Stimulated activated naive CD4-positive, alpha-beta T cell (primary cell): ENCODE data around the gene ZNF22.
A peak's percentile ranks its signal among the peaks of the same experiment; 100 is the strongest.

Experiments
- DNase-seq, 6 experiments: peaks; one replicate each; lab custom pipeline; 2025; lab: John Stamatoyannopoulos, UW

Gene ZNF22

DNA sequence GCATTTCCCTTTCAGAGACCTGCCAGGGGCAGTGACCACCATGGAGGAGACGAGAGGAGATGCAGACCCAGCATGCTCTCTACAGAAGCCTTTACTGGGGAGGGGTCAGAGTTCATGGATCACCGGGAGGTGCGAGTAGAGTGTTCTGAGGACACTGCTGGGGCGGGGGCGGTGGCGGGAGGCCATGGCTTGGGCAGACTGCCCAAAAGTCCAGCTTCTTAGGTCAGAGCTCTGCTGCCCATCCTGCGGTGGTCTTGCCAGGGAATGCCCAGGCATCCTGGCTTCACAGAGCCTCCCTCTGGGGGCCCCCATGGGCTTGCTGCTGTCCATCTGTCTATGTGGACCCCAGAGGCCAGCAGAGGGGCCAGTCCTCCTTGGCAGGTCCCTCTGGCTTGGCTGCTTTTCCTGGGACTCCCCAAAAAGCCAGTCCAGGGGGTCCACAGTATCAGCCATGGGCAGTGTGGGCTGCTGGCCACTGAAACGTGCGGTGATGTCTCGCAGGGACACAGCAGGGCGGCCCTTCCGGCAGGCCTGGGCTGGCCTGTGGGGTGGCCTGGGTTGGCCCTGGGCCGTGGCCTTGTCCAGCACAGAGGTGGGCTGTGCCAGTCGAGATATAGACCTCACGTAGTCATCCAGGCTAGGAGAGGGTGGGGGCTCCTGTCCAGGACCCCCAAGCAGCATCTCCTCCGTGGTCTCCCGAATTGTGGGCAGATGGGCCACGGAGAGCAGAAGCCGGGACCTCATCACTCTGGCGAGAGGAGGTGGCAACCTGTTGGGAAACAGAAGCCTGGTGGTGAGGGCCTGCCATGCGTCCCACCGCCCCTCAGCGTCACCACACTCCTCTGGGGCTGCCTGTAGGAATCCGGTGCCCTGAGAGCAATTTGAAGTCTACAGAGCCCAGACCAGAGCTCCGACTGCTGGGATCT is 23.2 kb upstream of the ZNF22 start:
- DNase-seq: no peak

DNA sequence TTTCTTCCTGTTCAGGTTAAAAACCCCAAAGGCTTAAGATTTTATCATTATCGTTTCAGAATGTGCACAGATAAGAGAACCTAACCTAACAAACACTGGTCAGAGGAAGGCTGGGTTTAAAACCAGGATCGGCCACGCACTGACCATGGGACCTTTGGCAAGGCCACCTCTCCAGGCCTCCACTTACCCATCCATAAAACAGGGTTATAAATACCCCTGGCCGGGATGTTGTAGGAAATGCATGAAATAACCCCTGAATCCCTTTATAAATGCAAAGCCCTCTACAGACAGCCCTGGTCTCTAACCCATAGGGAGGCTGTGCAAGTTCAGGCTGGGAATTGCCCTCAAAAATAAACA is 22.5 kb upstream of the ZNF22 start:
- DNase-seq: no peak

DNA sequence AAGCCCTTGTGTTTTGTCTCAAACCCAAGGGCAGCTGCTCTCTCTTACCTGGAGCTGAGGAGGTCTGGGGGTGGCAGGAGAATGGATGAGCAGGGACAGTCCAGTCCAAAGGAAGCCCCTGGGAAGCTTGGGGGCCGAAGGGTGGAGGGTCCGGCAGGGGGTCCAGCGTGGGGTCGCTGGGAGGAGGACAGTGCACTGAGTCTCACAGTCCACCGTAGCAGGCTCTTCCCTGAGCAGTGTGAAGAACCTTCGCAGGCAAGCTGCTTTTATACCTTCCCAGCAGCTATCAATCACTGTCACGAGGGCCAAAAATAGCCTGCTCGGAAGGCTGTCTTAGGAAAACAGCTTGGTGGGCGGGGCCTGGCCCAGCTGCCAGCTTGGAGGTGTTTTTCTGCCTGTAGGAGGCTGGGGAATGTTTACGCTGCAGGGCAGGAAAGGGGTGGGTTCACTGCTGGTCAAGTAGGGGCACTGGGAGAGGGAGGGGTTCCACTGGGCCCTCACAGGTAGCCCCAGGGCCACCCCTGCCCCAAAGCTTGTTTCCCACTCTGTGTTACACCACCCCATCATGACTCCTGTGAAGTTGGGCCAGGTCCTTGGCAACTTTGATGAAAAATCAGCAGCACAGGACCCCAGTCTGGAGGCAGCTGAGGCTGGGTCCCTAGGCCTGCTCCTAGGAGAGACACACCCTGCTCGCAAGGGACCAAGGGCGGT is 22.0 kb upstream of the ZNF22 start, which contains the start of gene DEPP1:
TSS of gene DEPP1 (minus strand) at position 240 of the 711 bp plus-strand sequence. CDS start 779 bp downstream, outside the sequence.
- peak in 4 of 6 experiments; percentile 9 to 36 (median 15) for DNase-seq

DNA sequence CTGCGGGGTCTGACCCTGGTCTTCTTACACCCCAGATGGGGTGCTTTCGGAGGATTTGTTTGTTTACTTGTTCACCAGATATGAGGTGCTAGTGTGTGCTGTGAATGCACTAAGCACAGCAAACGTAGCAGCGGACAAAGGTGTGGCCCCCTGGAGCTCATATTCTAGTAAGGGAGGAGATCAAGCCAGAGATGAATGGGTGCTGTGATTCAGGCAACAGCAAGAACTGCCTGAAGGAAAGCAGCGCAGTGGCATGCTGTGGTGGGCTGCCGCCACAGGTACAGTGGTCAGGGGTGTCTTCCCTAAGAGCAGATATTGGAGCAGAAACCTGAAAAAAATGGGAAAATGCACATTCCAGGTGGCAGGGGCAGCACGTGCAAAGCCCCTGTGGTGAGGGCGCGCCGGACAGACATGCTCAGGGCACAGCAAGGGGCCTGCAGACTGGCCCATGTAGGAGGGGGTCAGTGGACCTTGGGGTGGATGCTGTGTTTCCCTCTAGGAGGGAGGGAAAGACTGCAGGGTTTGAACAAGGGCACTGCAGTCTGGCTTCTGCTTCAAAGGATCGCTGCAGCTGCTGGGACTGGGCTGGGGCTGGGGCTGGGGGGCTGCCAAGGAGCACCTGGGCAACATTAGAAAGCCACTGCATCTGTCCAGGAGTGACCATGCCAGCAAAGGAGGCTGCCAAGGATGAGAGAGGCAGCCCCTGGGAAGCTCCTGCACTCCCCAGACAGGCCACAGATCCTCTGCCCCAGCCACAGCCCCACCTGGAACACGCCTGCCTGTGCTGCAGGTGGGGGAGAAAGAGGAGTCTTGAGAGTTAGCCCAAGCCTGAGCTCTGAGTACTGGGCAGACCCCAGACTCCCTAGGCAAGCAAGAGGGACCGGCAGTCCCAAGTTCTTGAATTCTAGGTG is 21.2 kb upstream of the ZNF22 start:
- no peak for DNase-seq

DNA sequence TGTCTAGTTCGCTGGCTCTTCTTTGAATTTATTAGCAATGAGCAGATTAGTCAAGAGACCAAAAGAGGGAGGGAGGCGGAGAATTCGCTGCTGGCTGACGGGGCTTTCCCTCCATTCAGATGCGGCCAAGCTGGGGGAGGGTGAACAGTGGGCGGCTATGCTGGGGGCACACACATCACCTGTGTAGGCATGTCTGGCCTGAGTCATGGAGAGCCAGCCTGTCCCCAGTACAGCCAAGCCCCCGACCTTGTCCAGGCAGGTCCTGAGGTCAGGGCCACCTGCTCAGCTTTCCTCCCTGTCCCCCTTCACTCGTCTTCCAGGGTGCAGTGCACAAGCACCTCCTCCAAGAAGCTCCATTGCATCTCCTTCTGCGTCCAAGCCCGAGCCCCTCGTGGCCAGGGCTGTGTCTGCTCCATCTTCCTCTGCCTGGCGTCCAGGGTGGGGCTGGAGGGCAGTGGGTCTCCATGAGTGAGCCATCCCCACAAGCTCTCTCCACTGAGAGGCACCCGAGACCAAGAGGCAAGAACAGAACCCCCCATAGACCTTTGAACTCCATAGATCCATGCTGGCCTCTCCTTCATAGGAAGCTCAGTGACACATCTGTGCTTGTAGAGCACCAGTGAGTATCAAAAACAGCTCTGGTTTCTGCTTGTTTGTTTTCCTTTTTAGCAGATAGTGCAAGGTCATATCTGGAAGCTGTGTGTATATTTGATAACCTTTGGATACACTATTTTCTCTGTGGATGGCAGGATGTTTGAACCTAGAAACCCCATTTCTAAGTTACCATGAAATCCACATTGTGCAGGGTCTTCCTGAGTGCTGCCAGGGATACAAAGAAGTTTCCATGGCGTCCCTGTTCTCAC is 20.2 kb upstream of the ZNF22 start:
- no peak for DNase-seq

DNA sequence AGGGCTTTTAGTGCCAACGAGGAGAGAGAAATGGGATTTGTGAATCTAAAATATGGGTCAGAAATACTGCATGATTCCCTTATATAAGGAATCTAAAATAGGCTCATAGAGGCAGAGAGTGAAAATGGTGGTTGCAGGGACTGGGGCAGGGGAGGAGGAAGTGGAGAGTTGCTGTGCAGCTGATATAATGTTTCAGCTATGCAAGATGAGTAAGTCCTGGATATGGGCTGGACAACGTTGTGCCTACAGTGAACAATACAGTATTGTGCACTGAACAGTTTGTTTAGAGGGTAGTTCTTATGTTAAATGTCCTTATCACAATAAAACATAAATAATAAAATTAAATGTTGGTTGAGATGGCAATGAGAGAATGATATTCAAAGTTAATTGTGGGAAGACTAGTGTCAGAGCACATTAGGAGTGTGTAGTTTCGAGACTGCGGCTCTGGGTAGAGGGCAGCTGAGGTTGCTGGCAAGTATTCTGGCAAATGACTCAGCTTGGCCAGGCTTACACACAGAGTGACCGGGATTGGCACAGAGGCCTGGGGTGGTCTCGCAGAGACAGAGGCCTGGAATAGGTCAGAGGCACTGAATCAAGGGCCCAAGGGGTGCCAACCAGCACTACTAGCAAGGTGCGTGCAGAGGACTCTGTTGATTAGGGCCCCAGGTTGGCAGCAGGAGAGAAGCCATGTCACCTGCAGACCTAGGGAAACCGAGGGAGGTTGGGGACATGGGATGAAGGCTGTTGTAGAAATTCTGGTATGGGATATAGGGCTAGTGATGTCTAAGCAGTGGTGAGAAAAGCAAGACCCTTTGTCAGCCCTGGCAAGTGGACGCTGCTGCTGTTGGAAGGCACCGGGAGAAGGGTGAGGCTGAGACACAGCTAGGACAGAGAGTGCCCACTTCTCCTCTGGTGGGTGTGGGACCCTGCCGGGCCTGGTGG is 19.3 kb upstream of the ZNF22 start:
- DNase-seq: no peak

DNA sequence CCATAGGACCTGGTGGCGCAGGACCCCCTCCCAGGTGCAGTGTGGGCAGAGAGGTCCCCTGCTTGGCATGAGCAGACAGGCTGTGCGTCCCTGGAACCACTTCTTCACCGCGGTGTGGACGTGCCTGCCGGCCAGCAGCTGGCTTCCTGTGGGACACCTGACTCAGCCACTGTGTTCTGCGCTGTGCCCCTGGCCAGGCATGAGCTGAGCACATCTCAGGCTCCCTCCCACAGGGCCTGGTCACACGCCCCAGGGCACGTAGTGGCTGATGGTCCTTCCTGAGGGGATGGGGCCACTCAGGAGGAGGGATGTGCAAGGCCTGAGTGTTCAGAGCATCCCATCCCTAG is 18.6 kb upstream of the ZNF22 start:
- no peak for DNase-seq

DNA sequence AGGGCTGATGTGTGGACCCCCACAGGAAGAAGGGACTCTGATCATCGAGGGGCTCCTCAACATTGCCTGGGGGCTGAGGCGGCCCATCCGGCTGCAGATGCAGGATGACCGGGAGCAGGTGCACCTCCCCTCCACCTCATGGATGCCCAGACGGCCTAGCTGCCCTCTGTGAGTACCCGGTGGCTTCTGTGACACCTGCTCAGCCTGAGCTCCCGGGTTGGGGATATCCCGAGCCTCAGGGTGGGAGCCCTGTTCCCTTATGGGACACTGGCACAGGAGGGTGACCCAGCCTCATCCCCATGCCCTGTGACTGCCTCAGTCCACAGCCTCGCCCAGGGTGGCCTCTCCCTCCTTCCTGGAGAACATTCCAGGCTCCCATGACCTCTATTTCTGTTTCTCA is 18.2 kb upstream of the ZNF22 start:
- DNase-seq: no peak

DNA sequence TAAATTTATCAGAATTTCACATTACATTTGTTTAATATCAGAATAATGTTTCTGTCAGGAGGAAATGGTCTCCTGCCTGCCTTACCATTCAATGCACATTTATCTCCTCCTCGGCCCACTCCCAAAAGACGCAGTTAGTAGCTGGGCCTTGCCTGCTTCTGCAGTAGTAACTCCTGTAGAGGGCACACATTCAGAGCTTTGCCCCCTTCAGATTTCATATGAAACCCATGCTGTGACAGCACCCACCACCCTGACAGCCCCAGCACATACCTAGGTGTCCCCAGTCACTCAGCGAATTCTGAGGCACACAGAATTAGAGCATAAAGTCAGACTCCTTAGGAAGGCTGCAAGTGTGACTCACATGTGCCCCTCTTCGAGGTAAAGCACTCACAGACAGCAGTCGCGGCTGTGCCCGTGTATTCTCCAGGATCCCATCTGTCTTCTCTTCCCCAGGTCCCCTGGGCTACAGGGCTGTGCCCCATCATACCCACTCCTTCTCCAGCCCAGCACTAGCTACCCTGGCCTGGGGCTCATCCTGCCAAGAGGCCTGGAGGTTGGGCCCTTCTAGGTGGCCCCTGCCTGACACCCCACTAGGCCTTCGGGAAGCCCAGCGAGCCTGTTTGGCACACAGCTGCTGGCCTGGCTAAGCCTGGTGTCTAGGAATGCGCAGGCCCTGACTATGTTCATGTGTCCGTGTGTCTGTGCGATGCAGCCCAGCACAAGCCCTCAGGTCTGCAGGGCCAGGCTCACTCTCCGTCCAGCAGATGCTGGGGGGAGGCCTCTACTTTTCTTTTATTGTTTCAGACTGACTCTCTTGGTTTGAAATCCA is 17.4 kb upstream of the ZNF22 start:
- DNase-seq: no peak

DNA sequence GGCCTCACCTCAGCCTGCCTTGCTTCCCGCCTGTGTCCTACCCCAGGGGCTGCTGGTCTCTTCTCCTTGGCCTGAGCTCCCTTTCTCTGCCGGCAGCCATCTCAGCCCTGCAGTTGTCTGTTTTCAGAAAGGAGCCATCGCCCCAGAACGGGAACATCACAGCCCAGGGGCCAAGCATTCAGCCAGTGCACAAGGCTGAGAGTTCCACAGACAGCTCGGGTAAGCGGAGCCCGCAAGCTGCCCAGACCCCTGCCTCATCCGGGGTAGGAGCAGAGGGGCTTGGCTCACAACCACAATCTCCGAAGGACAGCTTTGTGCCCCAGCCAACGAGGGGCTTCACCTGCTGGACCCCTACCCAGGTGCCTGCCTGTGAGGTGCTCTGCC is 16.8 kb upstream of the ZNF22 start:
- DNase-seq: no peak

DNA sequence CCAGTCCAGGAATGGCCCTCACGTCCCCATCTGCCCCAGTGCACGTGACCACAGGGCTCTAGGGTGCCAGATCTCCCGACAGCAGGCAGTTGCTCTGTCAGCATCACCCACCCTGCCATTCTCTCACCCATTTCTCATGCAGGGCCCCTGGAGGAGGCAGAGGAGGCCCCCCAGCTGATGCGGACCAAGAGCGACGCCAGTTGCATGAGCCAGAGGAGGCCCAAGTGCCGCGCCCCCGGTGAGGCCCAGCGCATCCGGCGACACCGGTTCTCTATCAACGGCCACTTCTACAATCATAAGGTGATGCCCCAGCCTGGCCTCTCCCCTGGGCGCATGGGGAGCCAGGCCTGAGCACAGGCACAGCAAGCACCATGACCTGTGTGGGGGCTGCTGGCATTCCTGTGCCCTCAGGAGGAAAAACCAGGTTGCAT is 16.0 kb upstream of the ZNF22 start:
- no peak for DNase-seq

DNA sequence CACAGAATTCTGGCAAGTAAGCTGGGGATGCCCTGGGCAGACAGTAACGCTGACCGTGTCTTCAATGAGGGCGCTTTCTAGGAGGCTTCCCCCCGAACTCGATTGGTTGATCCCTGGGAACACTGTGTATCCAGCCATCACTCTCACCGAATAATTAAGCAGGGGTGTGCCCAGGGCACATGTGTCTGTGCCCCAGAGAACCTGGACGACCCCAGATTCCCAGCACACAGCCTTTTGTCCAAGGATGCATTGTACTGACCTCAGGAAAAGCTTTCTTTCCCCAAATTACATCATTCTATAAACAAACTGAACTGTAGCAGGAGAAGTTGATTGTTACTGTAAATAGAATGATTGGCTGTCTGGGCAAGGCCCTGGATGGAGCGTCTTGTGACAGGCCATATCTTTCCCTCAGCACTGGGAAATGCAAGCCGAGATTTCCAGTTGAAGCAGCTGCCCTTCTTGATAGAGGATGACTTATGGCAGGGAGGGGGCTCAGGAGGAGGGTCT is 15.5 kb upstream of the ZNF22 start:
- DNase-seq: no peak

DNA sequence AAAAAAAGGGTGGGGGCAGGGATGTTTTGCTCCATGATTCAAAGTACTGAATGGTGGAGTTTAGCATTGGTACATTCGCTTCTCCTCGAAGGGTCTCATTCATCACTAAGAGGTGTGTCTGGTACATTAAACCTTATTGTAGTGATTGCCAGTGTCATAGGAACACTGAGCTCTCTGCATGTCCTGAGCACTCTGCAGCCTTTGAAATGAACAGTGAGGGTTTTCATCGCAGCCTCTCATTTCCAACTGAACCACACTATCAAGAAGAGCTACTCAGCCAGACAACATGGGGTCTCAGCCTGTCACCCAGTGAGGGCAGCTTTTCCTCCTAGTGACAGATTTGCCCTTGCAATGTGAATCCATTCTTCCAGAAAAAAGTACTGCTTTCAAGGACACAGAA is 14.5 kb upstream of the ZNF22 start:
- DNase-seq: no peak

DNA sequence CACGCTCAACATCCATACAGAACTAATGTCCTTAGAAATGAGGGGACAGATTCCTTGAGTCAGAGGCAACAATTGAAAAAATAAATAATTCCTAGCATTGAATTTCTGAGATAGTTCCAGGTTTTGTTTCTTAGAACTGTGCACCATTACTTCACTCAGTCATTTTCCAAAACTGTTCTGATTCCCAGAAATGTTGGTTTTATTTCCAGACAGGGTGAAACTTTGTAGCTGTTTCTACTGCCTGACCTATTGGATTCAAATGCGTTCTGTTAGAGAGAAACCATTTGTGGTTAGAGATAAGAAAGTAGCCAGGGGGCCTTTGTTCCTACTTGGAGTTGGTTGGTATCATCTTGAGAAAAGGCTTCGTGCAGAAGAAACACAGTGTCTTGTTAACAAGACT is 14.1 kb upstream of the ZNF22 start:
- DNase-seq: no peak

DNA sequence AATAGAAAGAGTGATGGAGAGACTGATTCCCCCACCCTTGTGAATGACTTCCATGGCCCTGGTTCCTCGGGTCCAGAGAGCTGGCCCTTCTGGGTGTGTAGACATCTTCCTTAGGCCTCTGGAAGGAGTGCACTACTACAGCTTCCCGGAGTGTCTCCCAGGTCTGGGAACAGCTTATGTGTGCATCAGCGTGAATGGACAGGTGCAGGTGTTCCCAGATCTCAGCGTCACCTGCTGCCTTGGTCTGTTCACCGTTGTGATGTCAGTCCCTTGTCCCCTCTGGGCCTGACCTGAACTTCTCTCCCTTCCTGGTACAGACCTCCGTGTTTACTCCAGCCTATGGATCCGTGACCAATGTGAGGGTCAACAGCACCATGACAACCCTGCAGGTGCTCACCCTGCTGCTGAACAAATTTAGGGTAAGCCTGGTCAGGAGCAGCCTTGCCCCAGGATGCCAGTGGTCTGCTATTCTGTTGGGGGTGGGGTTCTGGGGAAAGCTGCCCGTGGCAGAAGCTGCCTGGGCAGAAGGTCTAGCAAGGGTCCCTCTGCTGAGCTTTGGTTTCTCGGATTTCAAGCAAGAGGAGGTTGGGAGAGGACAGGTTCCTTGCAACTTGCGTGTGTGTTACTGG is 11.7 kb upstream of the ZNF22 start:
- no peak for DNase-seq

DNA sequence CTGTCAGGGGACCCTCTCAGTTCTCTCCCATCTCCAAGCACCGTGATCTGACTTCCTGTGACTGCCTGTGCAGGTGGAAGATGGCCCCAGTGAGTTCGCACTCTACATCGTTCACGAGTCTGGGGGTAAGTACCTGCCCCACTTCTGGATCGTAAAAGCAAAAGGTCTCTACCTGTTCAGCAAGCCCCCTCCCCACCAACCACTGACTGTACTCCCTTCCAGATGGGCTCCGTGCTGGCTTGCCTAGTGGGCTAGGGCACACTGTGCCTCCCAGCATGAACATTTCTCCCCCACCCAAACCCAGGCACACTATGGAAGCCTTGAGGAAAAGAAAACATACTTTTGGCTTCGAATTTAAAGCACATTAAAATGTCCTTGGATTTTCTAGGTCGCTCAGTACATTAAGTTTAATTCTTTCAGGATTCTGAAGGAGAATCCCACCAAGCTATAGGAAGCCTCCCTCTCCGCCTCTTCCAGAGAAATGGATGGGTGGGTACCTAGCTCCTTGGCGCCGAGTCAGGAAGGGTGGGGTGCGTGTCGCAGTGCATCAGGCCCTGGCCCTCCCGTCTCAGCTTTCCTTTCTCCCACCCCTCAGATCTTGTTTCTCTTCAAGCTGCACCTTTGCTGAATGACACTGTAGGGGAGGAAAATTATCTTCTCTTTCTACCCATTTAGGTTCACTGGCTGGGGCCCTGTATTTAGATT is 11.0 kb upstream of the ZNF22 start:
- no peak for DNase-seq

DNA sequence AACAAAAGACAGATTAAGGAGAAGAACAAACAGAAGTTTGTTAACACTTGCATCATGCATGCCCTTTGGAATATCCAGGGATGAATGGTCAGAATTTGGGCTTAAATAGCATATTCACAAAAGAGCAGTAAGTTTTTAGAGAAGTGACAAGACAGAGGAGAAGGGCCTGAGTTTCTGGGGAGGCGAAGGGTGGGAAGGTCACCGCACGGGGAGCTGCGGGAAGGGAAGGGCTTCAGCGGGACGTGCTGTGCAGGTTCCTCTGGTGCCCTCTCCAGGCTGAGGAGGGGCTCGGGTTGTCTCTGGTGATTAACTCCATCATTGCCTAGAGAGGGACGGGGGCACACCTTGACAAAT is 10.4 kb upstream of the ZNF22 start:
- DNase-seq: no peak

DNA sequence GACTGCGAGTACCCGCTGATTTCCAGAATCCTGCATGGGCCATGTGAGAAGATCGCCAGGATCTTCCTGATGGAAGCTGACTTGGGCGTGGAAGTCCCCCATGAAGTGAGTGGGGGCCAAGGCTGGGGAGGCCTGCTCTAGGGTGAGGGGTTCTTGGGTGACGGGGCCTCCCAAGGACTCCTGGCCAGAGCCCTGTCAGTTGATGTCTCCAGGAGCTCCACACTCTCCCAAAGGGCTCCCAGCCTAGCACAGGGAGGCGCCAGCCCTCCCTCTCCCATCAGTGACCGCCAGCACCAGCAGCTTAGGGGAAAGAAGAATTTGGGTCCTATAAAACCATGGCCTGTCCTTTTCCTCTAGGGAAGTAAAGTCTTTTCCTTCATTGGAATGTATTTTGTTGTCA is 9.8 kb upstream of the ZNF22 start:
- no peak for DNase-seq
